HG03575 (cell line): ENCODE measurements around the gene CTNNA2.

ENCODE experiments used
- ATAC-seq: cut with Tn5 transposase; IDR thresholded peaks from one replicate; pipeline ENCODE4 v1.9.1; 2021; ENCODE audit not compliant: unreplicated experiment, insufficient number of reproducible peaks, low FRiP score; ENCODE audit errors: extremely low read depth

CTNNA2 gene

GRCh38 chr2:79944205-79944604, 431.4 kb downstream of the CTNNA2 start:
- ATAC-seq = no peak

GRCh38 chr2:79945653-79946445, 433.0 kb downstream of the CTNNA2 start:
- ATAC-seq = no peak

GRCh38 chr2:79947751-79948150, 434.9 kb downstream of the CTNNA2 start:
- no peak for ATAC-seq

- ATAC-seq = no peak
Measured at GRCh38 chr2:79950526-79950925, 437.7 kb downstream of the CTNNA2 start.

- no peak for ATAC-seq
Measured at GRCh38 chr2:79952616-79953015, 439.8 kb downstream of the CTNNA2 start.

GRCh38 chr2:79960035-79960434, 447.2 kb downstream of the CTNNA2 start:
- no peak for ATAC-seq

GRCh38 chr2:79960519-79960918, 447.7 kb downstream of the CTNNA2 start:
- ATAC-seq = no peak

GRCh38 chr2:79964966-79965365, 452.1 kb downstream of the CTNNA2 start:
- ATAC-seq = no peak

GRCh38 chr2:79966369-79966768, 453.5 kb downstream of the CTNNA2 start:
- no peak for ATAC-seq

- ATAC-seq = no peak
Measured at GRCh38 chr2:79966882-79967281, 454.0 kb downstream of the CTNNA2 start.

- no peak for ATAC-seq
Measured at GRCh38 chr2:79971807-79972206, 459.0 kb downstream of the CTNNA2 start.

GRCh38 chr2:79972661-79973060, 459.8 kb downstream of the CTNNA2 start:
- no peak for ATAC-seq

- ATAC-seq = no peak
Measured at GRCh38 chr2:79975791-79976565, 463.1 kb downstream of the CTNNA2 start.

- no peak for ATAC-seq
Measured at GRCh38 chr2:79977792-79978191, 464.9 kb downstream of the CTNNA2 start.

- ATAC-seq = no peak
Measured at GRCh38 chr2:79980116-79980515, 467.3 kb downstream of the CTNNA2 start.

- ATAC-seq = no peak
Measured at GRCh38 chr2:79980816-79981215, 468.0 kb downstream of the CTNNA2 start.

GRCh38 chr2:79981316-79981715, 468.5 kb downstream of the CTNNA2 start:
- no peak for ATAC-seq

- no peak for ATAC-seq
Measured at GRCh38 chr2:79982445-79982844, 469.6 kb downstream of the CTNNA2 start.

- ATAC-seq = no peak
Measured at GRCh38 chr2:79984476-79984875, 471.6 kb downstream of the CTNNA2 start.

- ATAC-seq = no peak
Measured at GRCh38 chr2:79985145-79985544, 472.3 kb downstream of the CTNNA2 start.
